ENCODE results near the gene ASB5.

- no peak for TF ChIP-seq POLR2AphosphoS5 (IDR thresholded peaks at IDR 0.05; ENCODE audit: control insufficient read depth, insufficient read depth, low read depth, low read length)
- TF ChIP-seq ELF1 (tag; IDR thresholded peaks at IDR 0.05), result no peak
- TF ChIP-seq ZNF384 (IDR thresholded peaks at IDR 0.05; ENCODE audit: low read depth, low read length), result no peak
- TF ChIP-seq TAF1 (IDR thresholded peaks at IDR 0.05; ENCODE audit: control insufficient read depth, extremely low read depth, insufficient read depth, low read length, severe bottlenecking), result no peak
- no peak for TF ChIP-seq EP300 (IDR thresholded peaks at IDR 0.05; ENCODE audit: low read length)
These were observed 38.2 kb downstream of the ASB5 start for GRCh38 chr4:176230836-176231235.
